Smooth muscle cell (in vitro differentiated cells): ENCODE measurements around the gene CLCN7. TPM values are rescaled to one million over a fixed set of nuclear protein-coding genes. Genes with fewer than 3 reads are reported as not detected.

Experiments
- DNase-seq: peaks from one replicate; lab custom pipeline; 2025; ENCODE audit not compliant: unreplicated experiment; lab: John Stamatoyannopoulos, UW
- H2AFZ ChIP-seq: fragments of 200-600 bp; sonication (generic); 2 replicates; pipeline ENCODE4 v1.6.0; 2016; ENCODE audit warnings: antibody characterized with exemption, low read depth, mild to moderate bottlenecking
- H3F3A ChIP-seq: fragments of 200-600 bp; sonication (generic); 2 replicates; pipeline ENCODE4 v1.6.0; 2017; ENCODE audit warnings: antibody characterized with exemption, low read depth
- H3K27ac ChIP-seq: fragments of 200-600 bp; sonication (generic); 2 replicates; pipeline ENCODE4 v1.5.1; 2016; ENCODE audit warnings: low read depth, mild to moderate bottlenecking
- H3K27me3 ChIP-seq: fragments of 200-600 bp; sonication (generic); 2 replicates; pipeline ENCODE4 v1.6.1; 2016; ENCODE audit warnings: low read depth, mild to moderate bottlenecking
- H3K36me3 ChIP-seq: fragments of 200-600 bp; sonication (generic); 2 replicates; pipeline ENCODE4 v1.5.1; 2016; ENCODE audit warnings: low read depth
- H3K4me1 ChIP-seq: fragments of 200-600 bp; sonication (generic); 2 replicates; pipeline ENCODE4 v1.5.1; 2016; ENCODE audit warnings: low read depth
- H3K4me2 ChIP-seq: fragments of 200-600 bp; sonication (generic); 2 replicates; pipeline ENCODE4 v1.6.0; 2016; ENCODE audit warnings: mild to moderate bottlenecking
- H3K4me3 ChIP-seq: fragments of 200-600 bp; sonication (generic); 2 replicates; pipeline ENCODE4 v1.5.1; 2016; ENCODE audit warnings: mild to moderate bottlenecking
- H3K79me2 ChIP-seq: fragments of 200-600 bp; sonication (generic); 2 replicates; pipeline ENCODE4 v1.6.0; 2016; ENCODE audit warnings: low read depth, mild to moderate bottlenecking
- H3K9ac ChIP-seq: fragments of 200-600 bp; sonication (generic); 2 replicates; pipeline ENCODE4 v1.6.0; 2016; ENCODE audit warnings: low read depth
- H3K9me3 ChIP-seq: fragments of 200-600 bp; sonication (generic); replicated peaks from 2 replicates; pipeline ENCODE4 v1.5.1; 2016; ENCODE audit warnings: low read depth
- H4K20me1 ChIP-seq: fragments of 200-600 bp; sonication (generic); 2 replicates; pipeline ENCODE4 v1.6.0; 2016; ENCODE audit warnings: low read depth
- CTCF ChIP-seq: fragments of 200-600 bp; sonication (generic); IDR thresholded peaks from 2 replicates; pipeline ENCODE4 v1.5.1; 2017; ENCODE audit warnings: borderline replicate concordance, mild to moderate bottlenecking, antibody characterized with exemption; ENCODE audit not compliant: insufficient read depth, poor library complexity, severe bottlenecking
- WGBS: methylation state at CpG from one replicate; pipeline ENCODE4 v1.1.7; 2016; ENCODE audit warnings: low lambda C conversion rate; 5-methylcytosine and 5-hydroxymethylcytosine counted together
- polyA plus RNA-seq: library from polyadenylated mRNA; unstranded; fragments of >200 nt; fragmentation: Nextera tagmentation; extraction: Ambion mirVana; gene quantifications from 2 replicates; pipeline ENCODE4 v1.2.1, GENCODE V29; 2016
- total RNA-seq: library from RNA; depleted of rRNA; stranded (reverse); fragments of >200 nt; gene quantifications from 2 replicates; pipeline ENCODE4 v1.2.3, GENCODE V29; 2014

Gene CLCN7
- total and polyA plus RNA-seq, 2 experiments from 2014 or later: 15.6 to 45.2 TPM

- WGBS: 83% methylated on average over 9 of the region's 22 CpGs
- no peak overlapping the region for H2AFZ ChIP-seq
- TF ChIP-seq CTCF: no peak
- H3K27ac ChIP-seq: no peak overlapping the region
- H3F3A ChIP-seq: no peaks in the 10 kb centered on the region
- DNase-seq: no peak
- H3K4me2 ChIP-seq: no peak overlapping the region
- H3K4me3 ChIP-seq: no peak overlapping the region
- no peaks in the 10 kb centered on the region for H3K4me1 ChIP-seq
- no peaks in the 10 kb centered on the region for H3K27me3 ChIP-seq
- no peaks in the 10 kb centered on the region for H3K36me3 ChIP-seq
- H3K9me3 ChIP-seq: no peaks in the 10 kb centered on the region
- H4K20me1 ChIP-seq: no peaks in the 10 kb centered on the region
- H3K9ac ChIP-seq: no peak overlapping the region
- no peaks in the 10 kb centered on the region for H3K79me2 ChIP-seq
Measured at GRCh38 chr16:1437606-1438005, 37.2 kb downstream of the CLCN7 start.

GRCh38 chr16:1436731-1437355 is 38.0 kb downstream of the CLCN7 start:
- H3K36me3 ChIP-seq: no peaks in the 10 kb centered on the region
- no peaks in the 10 kb centered on the region for H3F3A ChIP-seq
- H4K20me1 ChIP-seq: no peaks in the 10 kb centered on the region
- no peaks in the 10 kb centered on the region for H3K27me3 ChIP-seq
- no peaks in the 10 kb centered on the region for H3K4me1 ChIP-seq
- H3K9ac ChIP-seq: no peak overlapping the region
- H3K27ac ChIP-seq: no peak overlapping the region
- no peak overlapping the region for H3K4me2 ChIP-seq
- no peak for TF ChIP-seq CTCF
- no peak overlapping the region for H2AFZ ChIP-seq
- DNase-seq: no peak
- H3K4me3 ChIP-seq: no peak overlapping the region
- WGBS: 92% methylated on average over 45 of the region's 47 CpGs
- H3K9me3 ChIP-seq: no peaks in the 10 kb centered on the region
- no peaks in the 10 kb centered on the region for H3K79me2 ChIP-seq

GRCh38 chr16:1435921-1436697 is 38.7 kb downstream of the CLCN7 start:
- Histone ChIP-seq H3K4me3 (no peak overlapping the region), H3K9ac (no peak overlapping the region), H3K36me3 (no peaks in the 10 kb centered on the region), H4K20me1 (no peaks in the 10 kb centered on the region), H3K27ac (no peak overlapping the region), H3K4me2 (no peak overlapping the region), H3K27me3 (no peaks in the 10 kb centered on the region), H3K79me2 (no peaks in the 10 kb centered on the region), H3F3A (no peaks in the 10 kb centered on the region), H3K9me3 (no peaks in the 10 kb centered on the region), H3K4me1 (no peaks in the 10 kb centered on the region), H2AFZ (no peak overlapping the region)
- TF ChIP-seq CTCF: no peak
- WGBS: 83% methylated on average over 26 of the region's 32 CpGs
- no peak for DNase-seq
